ENCODE results near the gene WDR5. TPM values are rescaled to one million over a fixed set of nuclear protein-coding genes. Genes with fewer than 3 reads are reported as not detected.

WDR5 gene
- total RNA-seq, 1 experiment from 2014 or later, result 51.7 TPM

- no peak overlapping the region for H3K4me3 ChIP-seq (ENCODE audit: low read depth, low read length)
- TF ChIP-seq CTCF (IDR thresholded peaks at IDR 0.05; ENCODE audit: insufficient read depth in 1 of 2, low read depth in 1 of 2, low read length in 1 of 2, severe bottlenecking in 1 of 2, unreplicated experiment in 1 of 2), result no peak
- H3K9me3 Mint-ChIP-seq (ENCODE audit: unreplicated experiment), result peaks cover 19% of the 10 kb centered on the region
- no peak for DNase-seq
- no peak overlapping the region for H3K4me3 Mint-ChIP-seq (ENCODE audit: unreplicated experiment)
- intact Hi-C loops (cut with micrococcal nuclease; ENCODE audit: unreplicated experiment), result no loop called here
- POLR2A ChIA-PET, result no interaction called here
- no peaks in the 10 kb centered on the region for H3K4me1 Mint-ChIP-seq (ENCODE audit: low read depth, unreplicated experiment)
- H3K9me3 ChIP-seq, result no peaks in the 10 kb centered on the region
- no peaks in the 10 kb centered on the region for H3K36me3 ChIP-seq (ENCODE audit: control insufficient read depth, insufficient read depth, low read length)
- H3K36me3 Mint-ChIP-seq (ENCODE audit: insufficient read depth, unreplicated experiment), result no peaks in the 10 kb centered on the region
- H3K27me3 ChIP-seq (replicated peaks; ENCODE audit: control insufficient read depth, insufficient read depth, low read length), result peaks cover 1% of the 10 kb centered on the region; the same call in 1 of the 2 replicates
- no peak overlapping the region for H3K27ac Mint-ChIP-seq (ENCODE audit: unreplicated experiment)
- BruUV-seq (replicated peaks), result no TSS peak
- H3K27me3 Mint-ChIP-seq (ENCODE audit: insufficient read depth, unreplicated experiment), result peaks cover 12% of the 10 kb centered on the region
- CTCF ChIA-PET, result no interaction called here
- H3K4me1 ChIP-seq, result no peaks in the 10 kb centered on the region
Observed at GRCh38 chr9:134101623-134102149, 34.2 kb upstream of the WDR5 start.

GRCh38 chr9:134103391-134103998, 32.4 kb upstream of the WDR5 start:
- BruUV-seq (replicated peaks), result no TSS peak
- Mint-ChIP-seq H3K4me3 (ENCODE audit: unreplicated experiment) (no peak overlapping the region), H3K4me1 (ENCODE audit: low read depth, unreplicated experiment) (no peaks in the 10 kb centered on the region), H3K27me3 (ENCODE audit: insufficient read depth, unreplicated experiment) (peaks cover 13% of the 10 kb centered on the region), H3K9me3 (ENCODE audit: unreplicated experiment) (peaks cover 19% of the 10 kb centered on the region), H3K27ac (ENCODE audit: unreplicated experiment) (no peak overlapping the region), H3K36me3 (ENCODE audit: insufficient read depth, unreplicated experiment) (no peaks in the 10 kb centered on the region)
- Histone ChIP-seq H3K36me3 (ENCODE audit: control insufficient read depth, insufficient read depth, low read length) (no peaks in the 10 kb centered on the region), H3K4me1 (no peaks in the 10 kb centered on the region), H3K9me3 (no peaks in the 10 kb centered on the region), H3K27me3 (replicated peaks; ENCODE audit: control insufficient read depth, insufficient read depth, low read length) (peaks cover 1% of the 10 kb centered on the region; the same call in 1 of the 2 replicates), H3K4me3 (ENCODE audit: low read depth, low read length) (no peak overlapping the region)
- intact Hi-C loops (cut with micrococcal nuclease; ENCODE audit: unreplicated experiment), result no loop called here
- no peak for DNase-seq
- CTCF ChIA-PET, result no interaction called here
- no peak for TF ChIP-seq CTCF (IDR thresholded peaks at IDR 0.05; ENCODE audit: insufficient read depth in 1 of 2, low read depth in 1 of 2, low read length in 1 of 2, severe bottlenecking in 1 of 2, unreplicated experiment in 1 of 2)
- POLR2A ChIA-PET, result no interaction called here

- no peak overlapping the region for H3K4me3 Mint-ChIP-seq (ENCODE audit: unreplicated experiment)
- no TSS peak for BruUV-seq (replicated peaks)
- peaks cover 2% of the 10 kb centered on the region for H3K27me3 Mint-ChIP-seq (ENCODE audit: insufficient read depth, unreplicated experiment)
- no peaks in the 10 kb centered on the region for H3K27me3 ChIP-seq (replicated peaks; ENCODE audit: control insufficient read depth, insufficient read depth, low read length)
- no peaks in the 10 kb centered on the region for H3K36me3 ChIP-seq (ENCODE audit: control insufficient read depth, insufficient read depth, low read length)
- H3K27ac Mint-ChIP-seq (ENCODE audit: unreplicated experiment), result no peak overlapping the region
- no peak for TF ChIP-seq CTCF (IDR thresholded peaks at IDR 0.05; ENCODE audit: insufficient read depth in 1 of 2, low read depth in 1 of 2, low read length in 1 of 2, severe bottlenecking in 1 of 2, unreplicated experiment in 1 of 2)
- no peaks in the 10 kb centered on the region for H3K4me1 ChIP-seq
- ChIA-PET CTCF (no interaction called here), POLR2A (no interaction called here)
- no peak for DNase-seq
- intact Hi-C loops (cut with micrococcal nuclease; ENCODE audit: unreplicated experiment), result no loop called here
- no peaks in the 10 kb centered on the region for H3K36me3 Mint-ChIP-seq (ENCODE audit: insufficient read depth, unreplicated experiment)
- no peaks in the 10 kb centered on the region for H3K9me3 Mint-ChIP-seq (ENCODE audit: unreplicated experiment)
- no peaks in the 10 kb centered on the region for H3K9me3 ChIP-seq
- H3K4me3 ChIP-seq (ENCODE audit: low read depth, low read length), result no peak overlapping the region
- no peaks in the 10 kb centered on the region for H3K4me1 Mint-ChIP-seq (ENCODE audit: low read depth, unreplicated experiment)
Observed at GRCh38 chr9:134111064-134111463, 24.8 kb upstream of the WDR5 start.

Data from Caco-2 (cell line).